Endometrial microvascular endothelial cells (primary cell): ENCODE data around the gene RPS5. TPM values are rescaled to one million over a fixed set of nuclear protein-coding genes. Genes with fewer than 3 reads are reported as not detected.

ENCODE experiments used
- in situ Hi-C: cut with HindIII; loops from 2 replicates; pipeline ENCODE4 v1.10.0; 2017; ENCODE audit warnings: low sequenced_read_pairs, low pct_unique_long_range_greater_than_20kb; ENCODE audit errors: inconsistent ontology term
- total RNA-seq: library from RNA; depleted of rRNA; stranded (reverse); fragments of >200 nt; gene quantifications from one replicate; pipeline ENCODE4 v1.2.3, GENCODE V29; 2015; ENCODE audit errors: inconsistent ontology term

RPS5 gene
- total RNA-seq, 1 donor from 2014 or later, result 2,433 TPM

GRCh38 chr19:58381460-58382212 is 5.4 kb upstream of the RPS5 start:
- in situ Hi-C loops, result no loop called here

GRCh38 chr19:58382997-58383603 is 4.0 kb upstream of the RPS5 start:
- in situ Hi-C loops, result no loop called here

GRCh38 chr19:58385313-58385890 is 1.7 kb upstream of the RPS5 start:
- in situ Hi-C loops, result no loop called here

GRCh38 chr19:58385891-58386575 is 1.0 kb upstream of the RPS5 start:
- in situ Hi-C loops, result no loop called here

- in situ Hi-C loops, result no loop called here
Observed at GRCh38 chr19:58387338-58388174, 487 bp downstream of the RPS5 start.

GRCh38 chr19:58388175-58388526 is 1.1 kb downstream of the RPS5 start:
- in situ Hi-C loops, result no loop called here

GRCh38 chr19:58392945-58393724 is 6.1 kb downstream of the RPS5 start:
- in situ Hi-C loops, result no loop called here

GRCh38 chr19:58393725-58394033 is 6.6 kb downstream of the RPS5 start:
- in situ Hi-C loops, result no loop called here

GRCh38 chr19:58394821-58395219 is 7.8 kb downstream of the RPS5 start:
- in situ Hi-C loops, result no loop called here

GRCh38 chr19:58395220-58395978 is 8.3 kb downstream of the RPS5 start, which contains the start of gene RNF225:
Gene RNF225, plus strand, starts transcription at chr19:58395656. Its CDS starts 434 bp downstream, at chr19:58396090.
- in situ Hi-C loops, result no loop called here

GRCh38 chr19:58395979-58396627 is 9.0 kb downstream of the RPS5 start:
- in situ Hi-C loops, result no loop called here

- in situ Hi-C loops, result no loop called here
Observed at GRCh38 chr19:58396691-58397532, 9.8 kb downstream of the RPS5 start.

- in situ Hi-C loops, result no loop called here
Observed at GRCh38 chr19:58397533-58398037, 10.5 kb downstream of the RPS5 start.

- in situ Hi-C loops, result no loop called here
Observed at GRCh38 chr19:58398087-58398486, 11.0 kb downstream of the RPS5 start.

- in situ Hi-C loops, result no loop called here
Observed at GRCh38 chr19:58398545-58398944, 11.5 kb downstream of the RPS5 start.

- in situ Hi-C loops, result no loop called here
Observed at GRCh38 chr19:58399903-58400302, 12.8 kb downstream of the RPS5 start.
